Gastrocnemius medialis (tissue), 4 donors: ENCODE data around the gene NUTM2D.
"Not testable (repeated sequence)": the region's sequence is repeated elsewhere in the genome, so short reads cannot be mapped to it uniquely, and the experiment has no call there.

Experiments
- POLR2A ChIP-seq, 2 donors: fragments of 450-650 bp; IDR thresholded peaks; one replicate each; pipeline ENCODE4 v1.6.1; 2017; ENCODE audit warnings: antibody characterized with exemption in 2 of 2, mild to moderate bottlenecking in 2 of 2, moderate library complexity in 2 of 2
- TF ChIP-seq, protein P1 (sequence below), 5 experiments: fragments of 450-650 bp in 3 of 5; fragments of 200-600 bp in 2 of 5; sonication (generic) in 2 of 5; IDR thresholded peaks in 4 of 5; conservative IDR thresholded peaks in 1 of 5; 1 replicate in 4 of 5; 2 replicates in 1 of 5; pipeline ENCODE4 v1.5.1; 2016 to 2019; ENCODE audit warnings: antibody characterized with exemption in 5 of 5, mild to moderate bottlenecking in 3 of 5, moderate library complexity in 3 of 5

DNA sequence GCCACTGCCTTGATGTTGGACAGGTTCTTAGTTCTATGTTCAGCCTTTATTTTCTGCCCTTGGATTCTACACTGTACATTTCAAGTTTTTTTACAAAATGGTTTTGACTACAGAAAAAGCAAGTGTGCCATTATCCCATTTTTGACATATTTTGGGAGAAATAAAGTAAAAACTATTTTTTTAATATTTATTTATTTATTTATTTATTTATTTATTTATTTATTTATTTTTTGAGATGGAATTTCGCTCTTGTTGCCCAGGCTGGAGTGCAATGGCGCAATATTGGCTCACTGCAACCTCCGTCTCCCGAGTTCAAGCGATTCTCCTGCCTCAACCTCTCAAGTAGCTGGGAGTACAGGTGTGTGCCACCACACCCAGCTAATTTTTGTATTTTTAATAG is 33.0 kb upstream of the NUTM2D start:
- not testable (repeated sequence) for TF ChIP-seq POLR2A (IDR thresholded peaks at IDR 0.05)
- TF ChIP-seq, protein P1, sequence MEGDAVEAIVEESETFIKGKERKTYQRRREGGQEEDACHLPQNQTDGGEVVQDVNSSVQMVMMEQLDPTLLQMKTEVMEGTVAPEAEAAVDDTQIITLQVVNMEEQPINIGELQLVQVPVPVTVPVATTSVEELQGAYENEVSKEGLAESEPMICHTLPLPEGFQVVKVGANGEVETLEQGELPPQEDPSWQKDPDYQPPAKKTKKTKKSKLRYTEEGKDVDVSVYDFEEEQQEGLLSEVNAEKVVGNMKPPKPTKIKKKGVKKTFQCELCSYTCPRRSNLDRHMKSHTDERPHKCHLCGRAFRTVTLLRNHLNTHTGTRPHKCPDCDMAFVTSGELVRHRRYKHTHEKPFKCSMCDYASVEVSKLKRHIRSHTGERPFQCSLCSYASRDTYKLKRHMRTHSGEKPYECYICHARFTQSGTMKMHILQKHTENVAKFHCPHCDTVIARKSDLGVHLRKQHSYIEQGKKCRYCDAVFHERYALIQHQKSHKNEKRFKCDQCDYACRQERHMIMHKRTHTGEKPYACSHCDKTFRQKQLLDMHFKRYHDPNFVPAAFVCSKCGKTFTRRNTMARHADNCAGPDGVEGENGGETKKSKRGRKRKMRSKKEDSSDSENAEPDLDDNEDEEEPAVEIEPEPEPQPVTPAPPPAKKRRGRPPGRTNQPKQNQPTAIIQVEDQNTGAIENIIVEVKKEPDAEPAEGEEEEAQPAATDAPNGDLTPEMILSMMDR (IDR thresholded peaks at IDR 0.05 in 4 of 5, conservative IDR thresholded peaks at IDR 0.05 in 1 of 5), result not testable (repeated sequence)
